HepG2 (cell line): ENCODE data around the gene SURF2. TPM values are rescaled to one million over a fixed set of nuclear protein-coding genes. Genes with fewer than 3 reads are reported as not detected.

Experiments used
- ARID4A ChIP-seq: sonication (generic); formaldehyde crosslinking; IDR thresholded peaks from 2 replicates; pipeline ENCODE4 v1.5.0; 2020; ENCODE audit warnings: mild to moderate bottlenecking, missing genetic modification reagents, borderline replicate concordance
- ERF ChIP-seq: IDR thresholded peaks from 2 replicates; pipeline ENCODE4 v1.6.1; 2018; ENCODE audit warnings: missing biosample characterization, missing genetic modification reagents
- GABPB1 ChIP-seq: IDR thresholded peaks from 2 replicates; pipeline ENCODE4 v1.6.1; 2016; ENCODE audit warnings: mild to moderate bottlenecking, missing genetic modification reagents, moderate library complexity, missing compliant biosample characterization
- HDAC2 ChIP-seq: sonication (generic); formaldehyde crosslinking; IDR thresholded peaks from 2 replicates; pipeline ENCODE4 v1.4.0; 2020; ENCODE audit warnings: missing genetic modification reagents
- HIC2 ChIP-seq: sonication (generic); formaldehyde crosslinking; IDR thresholded peaks from 2 replicates; pipeline ENCODE4 v1.9.0; 2022; ENCODE audit warnings: low read depth, missing genetic modification reagents
- KLF6 ChIP-seq: IDR thresholded peaks from 2 replicates; pipeline ENCODE4 v1.8.0; 2016; ENCODE audit warnings: missing biosample characterization, missing genetic modification reagents
- PHF20 ChIP-seq: sonication (generic); formaldehyde crosslinking; IDR thresholded peaks from 2 replicates; pipeline ENCODE4 v1.5.0; 2020; ENCODE audit warnings: mild to moderate bottlenecking, missing genetic modification reagents
- POLR2A ChIP-seq, 2 experiments: IDR thresholded peaks; 2 replicates each; pipeline ENCODE4 v1.6.1; 2011; ENCODE audit warnings: low read depth in 2 of 2, low read length in 2 of 2, mild to moderate bottlenecking in 1 of 2, moderate library complexity in 1 of 2; ENCODE audit not compliant: insufficient read depth in 1 of 2
- SALL1 ChIP-seq: sonication (generic); formaldehyde crosslinking; IDR thresholded peaks from 2 replicates; pipeline ENCODE4 v1.8.0; 2022; ENCODE audit warnings: mild to moderate bottlenecking, missing genetic modification reagents
- SP4 ChIP-seq: sonication (generic); formaldehyde crosslinking; IDR thresholded peaks from 2 replicates; pipeline ENCODE4 v1.8.1; 2023; ENCODE audit warnings: mild to moderate bottlenecking, missing genetic modification reagents
- SRSF4 ChIP-seq: fragments of 200-400 bp; formaldehyde crosslinking; IDR thresholded peaks from one replicate; pipeline ENCODE4 v1.6.1; 2018; ENCODE audit warnings: mild to moderate bottlenecking, low read depth, low read length, moderate library complexity; ENCODE audit not compliant: poor library complexity, severe bottlenecking
- YEATS2 ChIP-seq: sonication (generic); formaldehyde crosslinking; IDR thresholded peaks from 2 replicates; pipeline ENCODE4 v1.4.0; 2020; ENCODE audit warnings: missing genetic modification reagents, borderline replicate concordance
- ZFP41 ChIP-seq: sonication (generic); formaldehyde crosslinking; IDR thresholded peaks from 2 replicates; pipeline ENCODE4 v1.4.0; 2020; ENCODE audit warnings: mild to moderate bottlenecking, missing genetic modification reagents, borderline replicate concordance
- ZHX1 ChIP-seq: sonication (generic); formaldehyde crosslinking; IDR thresholded peaks from 2 replicates; pipeline ENCODE4 v1.8.1; 2022; ENCODE audit warnings: low read depth, mild to moderate bottlenecking, missing genetic modification reagents
- ZNF343 ChIP-seq: sonication (generic); formaldehyde crosslinking; IDR thresholded peaks from 2 replicates; pipeline ENCODE4 v1.4.0; 2020; ENCODE audit warnings: mild to moderate bottlenecking, missing genetic modification reagents
- polyA plus RNA-seq, 8 experiments: library from polyadenylated mRNA; depleted of rRNA in 3 of 8; stranded (reverse) in 7 of 8; unstranded in 1 of 8; fragments of >200 nt; fragmentation: Illumina TruSeq in 4 of 8; extraction: Trizol in 4 of 8; gene quantifications; 2 replicates each; pipeline versions ENCODE4 v1.2.1 to v1.2.3, GENCODE V29; 2011 to 2016; ENCODE audit warnings: low read depth in 4 of 8, missing spikeins in 1 of 8, mixed read lengths in 1 of 8; ENCODE audit not compliant: insufficient read depth in 1 of 8
- total RNA-seq, 5 experiments: library from RNA; depleted of rRNA; stranded (reverse); fragments of >200 nt; fragmentation: Illumina TruSeq; extraction: Trizol; gene quantifications; 2 replicates each; pipeline ENCODE4 v1.2.3, GENCODE V29; 2016; ENCODE audit warnings: low read depth in 1 of 5
- TF ChIP-seq, protein P1 (sequence below): sonication (generic); formaldehyde crosslinking; IDR thresholded peaks from 2 replicates; pipeline ENCODE4 v1.5.0; 2020; ENCODE audit warnings: mild to moderate bottlenecking, missing genetic modification reagents, borderline replicate concordance

SURF2 gene
- total and polyA plus RNA-seq, 2 of the 13 experiments (the other 11 are each of a cell fraction or from before 2014, with no cell fraction given), result 6.3 to 13.6 TPM

DNA sequence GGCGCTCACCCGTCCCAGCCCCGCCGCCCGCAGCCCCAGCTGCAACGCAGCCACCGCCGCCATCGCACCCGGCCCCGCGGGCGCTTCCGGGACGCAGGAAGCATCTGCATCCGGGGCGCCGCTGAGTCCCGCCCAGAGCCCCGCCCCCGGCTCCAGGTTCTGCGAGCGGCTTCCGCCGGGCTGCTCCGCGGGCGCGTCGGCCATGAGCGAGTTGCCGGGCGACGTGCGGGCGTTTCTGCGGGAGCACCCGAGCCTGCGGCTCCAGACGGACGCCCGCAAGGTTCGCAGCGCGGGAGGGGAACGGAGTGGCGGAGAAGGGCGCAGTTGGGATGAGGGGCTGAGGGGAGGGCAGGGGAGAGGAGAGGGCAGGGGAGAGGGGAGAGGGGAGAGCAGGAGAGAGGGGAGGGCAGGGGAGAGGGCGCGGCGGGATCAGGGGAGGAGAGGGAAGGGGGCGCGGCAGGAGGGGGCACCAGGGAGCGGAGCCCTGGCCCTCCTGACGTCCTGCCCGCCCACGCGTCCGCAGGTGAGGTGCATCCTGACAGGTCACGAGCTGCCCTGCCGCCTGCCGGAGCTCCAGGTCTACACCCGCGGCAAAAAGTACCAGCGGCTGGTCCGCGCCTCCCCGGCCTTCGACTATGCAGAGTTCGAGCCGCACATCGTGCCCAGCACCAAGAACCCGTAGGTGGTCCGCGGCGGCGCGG lies at the start of gene SURF2, which contains the start of gene SURF1 (continued):
- TF ChIP-seq ZHX1 (CRISPR knock-in tag) (no peak), KLF6 (CRISPR knock-in tag) (no peak), SALL1 (CRISPR knock-in tag) (0 out of 2 replicates have a peak, but pooled peaks have one; percentile 11), ZNF343 (CRISPR knock-in tag) (peak; percentile 55; the same call in 1 of the 2 replicates), HIC2 (CRISPR knock-in tag) (no peak), POLR2A (IDR thresholded peaks at IDR 0.05; ENCODE audit: insufficient read depth in 1 of 2, low read depth in 2 of 2, low read length in 2 of 2) (peak in 1 of 2 experiments; percentile 42; a peak in 1 of 4 replicates), YEATS2 (CRISPR knock-in tag) (peak; percentile 60; the same call in 1 of the 2 replicates), HDAC2 (peak; percentile 7; the same call in 1 of the 2 replicates), ZFP41 (CRISPR knock-in tag) (0 out of 2 replicates have a peak, but pooled peaks have one; percentile 36), SP4 (CRISPR knock-in tag) (peak; percentile 32; the same call in 1 of the 2 replicates), SRSF4 (no peak), PHF20 (CRISPR knock-in tag) (peak; percentile 86), ARID4A (CRISPR knock-in tag) (peak; percentile 87), GABPB1 (CRISPR knock-in tag) (peak; percentile 93), ERF (CRISPR knock-in tag) (peak; percentile 15; the same call in 1 of the 2 replicates)
- TF ChIP-seq, protein P1, sequence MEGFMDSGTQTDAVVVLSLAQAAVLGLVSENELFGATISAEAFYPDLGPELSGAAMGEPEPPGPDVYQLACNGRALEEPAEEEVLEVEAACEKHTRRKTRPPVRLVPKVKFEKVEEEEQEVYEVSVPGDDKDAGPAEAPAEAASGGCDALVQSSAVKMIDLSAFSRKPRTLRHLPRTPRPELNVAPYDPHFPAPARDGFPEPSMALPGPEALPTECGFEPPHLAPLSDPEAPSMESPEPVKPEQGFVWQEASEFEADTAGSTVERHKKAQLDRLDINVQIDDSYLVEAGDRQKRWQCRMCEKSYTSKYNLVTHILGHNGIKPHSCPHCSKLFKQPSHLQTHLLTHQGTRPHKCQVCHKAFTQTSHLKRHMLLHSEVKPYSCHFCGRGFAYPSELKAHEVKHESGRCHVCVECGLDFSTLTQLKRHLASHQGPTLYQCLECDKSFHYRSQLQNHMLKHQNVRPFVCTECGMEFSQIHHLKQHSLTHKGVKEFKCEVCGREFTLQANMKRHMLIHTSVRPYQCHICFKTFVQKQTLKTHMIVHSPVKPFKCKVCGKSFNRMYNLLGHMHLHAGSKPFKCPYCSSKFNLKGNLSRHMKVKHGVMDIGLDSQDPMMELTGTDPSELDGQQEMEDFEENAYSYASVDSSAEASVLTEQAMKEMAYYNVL (CRISPR knock-in tag), result no peak
